ENCODE data around the gene TMEM204.

Gene TMEM204

DNA sequence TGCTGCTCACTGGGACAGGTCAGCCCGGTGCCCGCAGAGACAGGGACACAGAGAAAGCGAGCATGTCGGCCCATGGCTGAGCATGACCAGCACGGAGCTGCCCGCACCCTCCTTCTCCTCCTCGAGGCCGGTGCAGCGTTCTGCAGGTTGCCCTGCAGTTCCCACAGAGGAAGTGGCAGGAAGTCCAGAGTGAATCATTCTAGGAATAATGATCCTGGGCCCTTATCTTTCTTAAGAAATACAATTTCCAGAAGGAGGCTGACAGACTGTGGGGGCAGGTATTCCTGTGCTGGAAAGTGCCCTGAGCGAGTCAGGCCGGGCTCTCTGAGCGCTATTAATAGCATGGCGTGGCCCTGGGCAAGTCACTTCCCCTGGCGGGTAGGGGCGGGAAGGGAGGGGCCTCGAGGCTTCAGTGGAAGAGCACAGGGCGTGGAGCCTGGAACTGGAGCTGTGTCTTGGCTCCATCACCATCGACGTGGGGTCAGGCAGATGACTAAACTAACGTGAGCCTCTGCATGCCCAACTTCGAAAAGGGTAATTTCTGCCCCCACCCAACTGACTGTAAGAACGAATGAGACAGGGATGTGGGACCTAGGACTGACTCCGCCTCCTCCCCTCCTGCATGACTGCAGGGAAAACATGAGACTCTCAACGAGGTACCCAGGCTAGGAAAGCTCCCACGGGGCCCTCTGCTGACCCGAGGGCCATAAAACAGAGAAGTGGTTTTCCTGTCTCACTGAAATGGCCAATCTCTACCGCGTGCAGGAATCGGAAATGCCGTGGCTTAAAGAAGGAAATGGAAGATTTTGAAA is 9.8 kb downstream of the TMEM204 start:
- TF ChIP-seq POLR2AphosphoS5 (IDR thresholded peaks at IDR 0.05; ENCODE audit: low read depth, low read length), result no peak
- no peak for TF ChIP-seq POLR2A (IDR thresholded peaks at IDR 0.05; ENCODE audit: low read depth, low read length)
- no peak for TF ChIP-seq TAF1 (IDR thresholded peaks at IDR 0.05; ENCODE audit: borderline replicate concordance, low read depth, low read length)
- FAIRE-seq (no peak), DNase-seq (ENCODE audit: insufficient read length) (no peak)

DNA sequence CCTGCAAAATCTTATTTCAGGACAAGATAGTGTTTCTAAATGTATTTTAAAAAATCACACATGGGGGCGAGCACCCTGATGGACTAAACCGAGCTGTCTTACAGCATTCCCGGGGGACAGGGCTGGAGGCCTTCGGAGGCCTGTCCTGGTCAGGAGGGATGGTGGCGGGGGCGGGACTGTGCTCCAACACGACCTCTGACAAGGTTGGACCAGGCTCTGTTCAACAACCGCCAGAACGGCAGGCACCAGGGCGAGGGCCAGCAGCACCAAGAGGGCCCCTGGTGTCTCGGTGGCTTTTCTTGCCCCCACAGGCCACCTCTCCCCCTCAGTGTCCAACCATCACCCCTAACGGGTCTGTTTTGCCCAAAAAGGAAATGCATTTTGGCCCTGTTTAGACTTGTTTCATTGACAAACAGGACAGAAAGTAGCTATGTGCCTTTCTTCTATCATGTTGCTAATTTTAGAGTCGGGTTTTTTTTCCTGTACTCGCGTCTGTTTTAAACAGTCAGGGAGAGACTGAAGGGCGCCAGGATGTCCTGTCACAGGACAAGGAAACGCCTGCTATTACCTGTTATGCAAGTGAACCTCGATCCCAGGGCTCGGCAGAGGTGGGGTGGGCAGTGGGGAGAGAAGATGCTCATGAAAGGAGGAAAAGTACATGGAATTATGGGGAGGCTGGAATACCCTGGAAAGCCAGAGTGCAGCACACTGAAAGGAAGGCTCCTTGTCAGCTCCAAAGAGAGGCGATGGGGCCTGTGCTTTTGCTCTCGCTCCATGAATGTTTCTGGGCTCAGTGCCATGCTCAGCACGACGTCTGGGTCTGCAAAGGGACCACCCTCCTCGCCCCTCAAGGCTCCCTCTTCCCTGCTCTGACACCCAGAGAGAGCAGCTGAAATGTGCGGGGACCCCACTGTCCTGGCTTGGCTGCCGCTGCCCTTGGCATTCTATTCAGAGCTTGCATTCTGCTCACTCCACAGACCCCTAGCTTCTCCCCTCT is 11.9 kb downstream of the TMEM204 start:
- no peak for DNase-seq (ENCODE audit: insufficient read length)
- no peak for TF ChIP-seq TAF1 (IDR thresholded peaks at IDR 0.05; ENCODE audit: borderline replicate concordance, low read depth, low read length)
- TF ChIP-seq POLR2AphosphoS5 (IDR thresholded peaks at IDR 0.05; ENCODE audit: low read depth, low read length), result no peak
- TF ChIP-seq POLR2A (IDR thresholded peaks at IDR 0.05; ENCODE audit: low read depth, low read length), result no peak
- FAIRE-seq, result no peak

- FAIRE-seq, result no peak
- TF ChIP-seq TAF1 (IDR thresholded peaks at IDR 0.05; ENCODE audit: borderline replicate concordance, low read depth, low read length), result no peak
- TF ChIP-seq POLR2A (IDR thresholded peaks at IDR 0.05; ENCODE audit: low read depth, low read length), result no peak
- no peak for TF ChIP-seq POLR2AphosphoS5 (IDR thresholded peaks at IDR 0.05; ENCODE audit: low read depth, low read length)
- no peak for DNase-seq (ENCODE audit: insufficient read length)
Measured at GRCh38 chr16:1546430-1546829, 13.0 kb downstream of the TMEM204 start.

- DNase-seq (ENCODE audit: insufficient read length) (no peak), FAIRE-seq (no peak)
- TF ChIP-seq POLR2AphosphoS5 (IDR thresholded peaks at IDR 0.05; ENCODE audit: low read depth, low read length) (no peak), TAF1 (IDR thresholded peaks at IDR 0.05; ENCODE audit: borderline replicate concordance, low read depth, low read length) (no peak), POLR2A (IDR thresholded peaks at IDR 0.05; ENCODE audit: low read depth, low read length) (no peak)
Measured at GRCh38 chr16:1548233-1548632, 14.8 kb downstream of the TMEM204 start.

GRCh38 chr16:1548727-1549126 is 15.3 kb downstream of the TMEM204 start:
- FAIRE-seq (no peak), DNase-seq (ENCODE audit: insufficient read length) (no peak)
- no peak for TF ChIP-seq TAF1 (IDR thresholded peaks at IDR 0.05; ENCODE audit: borderline replicate concordance, low read depth, low read length)
- TF ChIP-seq POLR2AphosphoS5 (IDR thresholded peaks at IDR 0.05; ENCODE audit: low read depth, low read length), result no peak
- TF ChIP-seq POLR2A (IDR thresholded peaks at IDR 0.05; ENCODE audit: low read depth, low read length), result no peak

DNA sequence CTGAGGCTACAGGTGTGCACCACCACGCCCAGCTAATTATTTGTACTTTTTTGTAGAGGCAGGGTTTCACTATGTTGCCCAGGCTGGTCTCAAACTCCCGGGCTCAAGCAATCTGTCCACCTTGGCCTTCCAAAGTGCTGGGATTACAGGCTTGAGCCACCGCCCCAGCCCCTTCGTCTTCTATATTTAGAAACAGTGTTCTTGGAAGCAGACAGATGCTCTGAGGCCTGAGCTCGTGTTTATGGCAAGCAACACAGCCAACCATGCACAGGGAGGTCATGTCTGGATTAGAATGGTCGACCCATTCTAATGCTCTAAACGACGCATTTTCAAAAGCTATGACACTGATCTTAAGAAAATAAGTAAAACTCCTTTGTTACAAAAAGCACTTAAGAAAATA is 16.6 kb downstream of the TMEM204 start:
- FAIRE-seq (no peak), DNase-seq (ENCODE audit: insufficient read length) (no peak)

GRCh38 chr16:1550696-1551095 is 17.2 kb downstream of the TMEM204 start:
- FAIRE-seq, result no peak
- TF ChIP-seq POLR2AphosphoS5 (IDR thresholded peaks at IDR 0.05; ENCODE audit: low read depth, low read length), result no peak
- DNase-seq (ENCODE audit: insufficient read length), result no peak

More for the DNA sequence above, 16.6 kb downstream of the TMEM204 start:
- no peak for TF ChIP-seq POLR2A (IDR thresholded peaks at IDR 0.05; ENCODE audit: low read depth, low read length)
- no peak for TF ChIP-seq TAF1 (IDR thresholded peaks at IDR 0.05; ENCODE audit: borderline replicate concordance, low read depth, low read length)
- no peak for TF ChIP-seq POLR2AphosphoS5 (IDR thresholded peaks at IDR 0.05; ENCODE audit: low read depth, low read length)

DNA sequence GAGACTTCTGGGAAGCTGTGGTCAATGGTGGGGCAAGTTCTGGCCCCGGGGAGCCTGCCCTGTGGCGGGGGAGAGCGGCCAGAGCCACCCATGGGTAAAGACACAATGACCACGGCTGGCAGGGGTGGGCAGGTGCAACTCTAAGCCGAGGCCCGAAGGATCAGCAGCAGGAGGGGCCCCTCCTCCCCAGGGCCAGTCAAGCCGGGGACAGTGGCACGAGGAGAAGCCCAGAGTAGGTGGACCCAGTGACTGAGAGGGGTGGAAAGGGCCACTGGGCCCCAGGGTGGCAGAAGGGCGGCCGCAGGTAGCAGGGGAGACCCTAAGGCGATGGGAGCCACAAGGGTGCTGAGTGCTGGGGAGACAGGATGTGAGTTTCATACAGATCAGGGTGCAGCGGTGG is 17.7 kb downstream of the TMEM204 start:
- no peak for FAIRE-seq
- no peak for DNase-seq (ENCODE audit: insufficient read length)
- TF ChIP-seq POLR2AphosphoS5 (IDR thresholded peaks at IDR 0.05; ENCODE audit: low read depth, low read length) (no peak), POLR2A (IDR thresholded peaks at IDR 0.05; ENCODE audit: low read depth, low read length) (no peak), TAF1 (IDR thresholded peaks at IDR 0.05; ENCODE audit: borderline replicate concordance, low read depth, low read length) (no peak)

DNA sequence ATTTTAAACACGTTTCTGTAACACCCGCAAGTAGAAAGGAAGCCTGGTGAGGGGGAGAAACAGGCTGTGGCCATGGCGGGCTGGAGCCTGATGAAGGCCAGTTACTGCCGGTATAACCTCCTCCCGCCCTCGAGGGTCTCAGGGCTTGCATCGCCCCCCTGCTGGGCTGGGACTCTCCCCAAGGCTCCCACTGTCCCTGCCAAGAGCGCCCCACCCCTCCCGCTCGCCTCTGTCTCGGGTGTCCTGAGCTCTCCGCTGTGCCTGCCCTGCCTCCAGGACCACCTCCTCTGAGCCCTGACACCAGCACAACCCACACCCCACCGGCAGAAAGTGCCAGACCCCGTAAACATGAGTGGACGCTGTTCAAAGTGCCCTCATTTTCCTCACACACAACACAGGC is 18.7 kb downstream of the TMEM204 start:
- FAIRE-seq, result no peak
- TF ChIP-seq POLR2A (IDR thresholded peaks at IDR 0.05; ENCODE audit: low read depth, low read length) (no peak), POLR2AphosphoS5 (IDR thresholded peaks at IDR 0.05; ENCODE audit: low read depth, low read length) (no peak), TAF1 (IDR thresholded peaks at IDR 0.05; ENCODE audit: borderline replicate concordance, low read depth, low read length) (no peak)

GRCh38 chr16:1553946-1554825 is 20.7 kb downstream of the TMEM204 start:
- no peak for TF ChIP-seq POLR2AphosphoS5 (IDR thresholded peaks at IDR 0.05; ENCODE audit: low read depth, low read length)
- TF ChIP-seq TAF1 (IDR thresholded peaks at IDR 0.05; ENCODE audit: borderline replicate concordance, low read depth, low read length), result no peak
- no peak for TF ChIP-seq POLR2A (IDR thresholded peaks at IDR 0.05; ENCODE audit: low read depth, low read length)
- no peak for FAIRE-seq

More for the DNA sequence above, 18.7 kb downstream of the TMEM204 start:
- no peak for DNase-seq (ENCODE audit: insufficient read length)

More at GRCh38 chr16:1553946-1554825, 20.7 kb downstream of the TMEM204 start:
- DNase-seq (ENCODE audit: insufficient read length), result no peak
